MM.1S (cell line): Measurements from ENCODE around the gene ABCF3.

Experiments
- CTCF ChIP-seq: fragments of 300-600 bp; sonication (generic); IDR thresholded peaks from 2 replicates; pipeline ENCODE4 v1.5.1; 2016; ENCODE audit warnings: antibody characterized with exemption, low read length, mixed read lengths
- EZH2 ChIP-seq: fragments of 300-600 bp; sonication (generic); optimal IDR thresholded peaks from 2 replicates; pipeline ENCODE3; 2017; ENCODE audit warnings: low read depth, mild to moderate bottlenecking, antibody characterized with exemption, low read length, mixed read lengths
- EZH2phosphoT487 ChIP-seq: fragments of 300-600 bp; sonication (generic); IDR thresholded peaks from 2 replicates; pipeline ENCODE4 v1.6.1; 2018; ENCODE audit warnings: antibody characterized with exemption, low read length

GRCh38 chr3:184184546-184185230 is 1.3 kb upstream of the ABCF3 start:
- TF ChIP-seq CTCF: no peak
- no peak for TF ChIP-seq EZH2phosphoT487
- TF ChIP-seq EZH2: no peak
